Activated CD4-positive, alpha-beta T cell treated with anti-CD3 and anti-CD28 coated beads for 4 hours (primary cell): Measurements from ENCODE around the gene DPP6.

Experiments used
- DNase-seq, 2 donors: peaks; one replicate each; pipeline ENCODE4 v3.0.0-alpha.2; 2020

The DPP6 gene

GRCh38 chr7:154783281-154783909 lies 731.2 kb downstream of the DPP6 start:
- DNase-seq: no peak

- no peak for DNase-seq
Observed at GRCh38 chr7:154785898-154786297, 733.7 kb downstream of the DPP6 start.

- no peak for DNase-seq
Observed at GRCh38 chr7:154789404-154789803, 737.2 kb downstream of the DPP6 start.

GRCh38 chr7:154791611-154792010 lies 739.4 kb downstream of the DPP6 start:
- DNase-seq: no peak

- no peak for DNase-seq
Observed at GRCh38 chr7:154792436-154793055, 740.3 kb downstream of the DPP6 start.

- no peak for DNase-seq
Observed at GRCh38 chr7:154794147-154794780, 742.1 kb downstream of the DPP6 start.

- DNase-seq: no peak
Observed at GRCh38 chr7:154795014-154795413, 742.8 kb downstream of the DPP6 start.

GRCh38 chr7:154795437-154795836 lies 743.2 kb downstream of the DPP6 start:
- no peak for DNase-seq

GRCh38 chr7:154804449-154804848 lies 752.3 kb downstream of the DPP6 start:
- no peak for DNase-seq

GRCh38 chr7:154812027-154812426 lies 759.8 kb downstream of the DPP6 start:
- no peak for DNase-seq

- DNase-seq: no peak
Observed at GRCh38 chr7:154817224-154817896, 765.2 kb downstream of the DPP6 start.

- DNase-seq: no peak
Observed at GRCh38 chr7:154827007-154827406, 774.8 kb downstream of the DPP6 start.

GRCh38 chr7:154832557-154833138 lies 780.5 kb downstream of the DPP6 start:
- no peak for DNase-seq

GRCh38 chr7:154836021-154836448 lies 783.8 kb downstream of the DPP6 start:
- no peak for DNase-seq

- DNase-seq: no peak
Observed at GRCh38 chr7:154837087-154837486, 784.9 kb downstream of the DPP6 start.

GRCh38 chr7:154837622-154838021 lies 785.4 kb downstream of the DPP6 start:
- DNase-seq: no peak

GRCh38 chr7:154840086-154840485 lies 787.9 kb downstream of the DPP6 start:
- no peak for DNase-seq

- no peak for DNase-seq
Observed at GRCh38 chr7:154841731-154842331, 789.6 kb downstream of the DPP6 start.

GRCh38 chr7:154842591-154842990 lies 790.4 kb downstream of the DPP6 start:
- DNase-seq: no peak

GRCh38 chr7:154843670-154844237 lies 791.6 kb downstream of the DPP6 start:
- DNase-seq: no peak

GRCh38 chr7:154844499-154844898 lies 792.3 kb downstream of the DPP6 start:
- no peak for DNase-seq

- no peak for DNase-seq
Observed at GRCh38 chr7:154844955-154845354, 792.8 kb downstream of the DPP6 start.

GRCh38 chr7:154848464-154848863 lies 796.3 kb downstream of the DPP6 start:
- no peak for DNase-seq
